Activated CD4-positive, alpha-beta T cell treated with anti-CD3 and anti-CD28 coated beads for 36 hours (primary cell): ENCODE measurements around the gene SYNRG. TPM values are rescaled to one million over a fixed set of nuclear protein-coding genes. Genes with fewer than 3 reads are reported as not detected.

Experiments used
- ATAC-seq: fragments of 200-7000 bp; cut with Tn5 transposase; one replicate; pipeline ENCODE4 v1.10.0; 2021; ENCODE audit warnings: mild to moderate bottlenecking, moderate library complexity
- CTCF ChIA-PET: fragments of 350-600 bp; sonication (Branson Sonifier 250); formaldehyde crosslinking; loops from one replicate; lab custom pipeline; 2021; ENCODE audit warnings: antibody characterized with exemption; lab: Charles Lee
- POLR2A ChIA-PET: fragments of 350-600 bp; sonication (Branson Sonifier 250); formaldehyde crosslinking; loops from one replicate; lab custom pipeline; 2021; ENCODE audit warnings: antibody characterized with exemption, inconsistent platforms; lab: Charles Lee
- DNase-seq: peaks from one replicate; pipeline ENCODE4 v3.0.0-alpha.2; 2020
- H3K27ac Mint-ChIP-seq: one replicate; pipeline ENCODE4 v1.8.0; 2021; ENCODE audit warnings: mixed read lengths
- H3K27me3 Mint-ChIP-seq: one replicate; pipeline ENCODE4 v1.8.0; 2021; ENCODE audit warnings: mixed read lengths
- H3K36me3 Mint-ChIP-seq: one replicate; pipeline ENCODE4 v1.8.0; 2021; ENCODE audit warnings: low read depth, mixed read lengths
- H3K4me1 Mint-ChIP-seq: one replicate; pipeline ENCODE4 v1.8.0; 2021; ENCODE audit warnings: mixed read lengths
- H3K4me3 Mint-ChIP-seq: one replicate; pipeline ENCODE4 v1.8.0; 2021; ENCODE audit warnings: mild to moderate bottlenecking, moderate library complexity, mixed read lengths
- H3K9me3 Mint-ChIP-seq: one replicate; pipeline ENCODE4 v1.8.0; 2021; ENCODE audit warnings: low read depth, mixed read lengths
- intact Hi-C, 2 experiments: fragments of 100-400 bp; cut with DNase I in 1 of 2; cut with micrococcal nuclease in 1 of 2; formaldehyde crosslinking; loops; one replicate each; pipeline versions ENCODE4 v1.14.2 to v1.15.1; 2022 to 2024; cut with DNase I, micrococcal nuclease
- total RNA-seq, 2 experiments: library from RNA; stranded (reverse); gene quantifications; one replicate each; pipeline ENCODE4 v1.2.3, GENCODE V29; 2021

The SYNRG gene
- total RNA-seq, 2 experiments from 2014 or later = 39.0 to 46.7 TPM

DNA sequence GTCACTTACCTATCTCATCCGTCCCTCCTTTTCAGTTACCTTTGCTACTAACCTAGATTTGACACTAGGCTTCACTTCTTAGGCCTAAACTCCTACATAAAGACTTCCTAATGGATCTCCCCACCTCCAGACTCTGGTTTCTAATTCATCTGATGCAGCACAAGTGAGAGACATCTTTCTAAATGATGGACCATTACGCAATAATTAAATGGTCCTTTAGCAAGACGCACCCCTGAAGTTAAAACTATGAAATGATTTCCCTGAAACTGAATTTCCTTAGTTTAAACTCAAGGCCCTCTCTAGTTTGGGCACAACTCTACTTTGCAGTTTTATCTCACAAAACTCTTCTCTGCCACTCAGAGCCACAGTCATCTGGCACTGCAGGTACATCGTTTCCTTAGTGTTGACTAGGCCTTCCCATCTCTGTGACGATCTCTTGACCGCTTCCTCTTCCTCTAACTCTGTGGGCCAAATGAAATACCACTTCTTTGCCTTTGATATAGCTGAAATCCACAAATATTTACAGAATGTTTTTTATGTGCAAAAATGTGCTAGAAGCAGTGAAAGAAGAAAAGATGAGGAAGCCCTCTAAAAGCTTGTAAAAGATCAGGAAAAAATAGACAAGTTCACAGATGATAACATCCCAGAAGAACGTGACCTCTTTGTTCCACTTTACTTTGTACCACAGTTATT lies 3.3 kb downstream of the SYNRG start:
- ChIA-PET CTCF (interaction anchor here (0.6 to 1.0 kb wide), 2 partner anchors 78 to 818 kb away, joined by 3 read pairs; no protein-coding TSS in a partner anchor), POLR2A (no interaction called here)
- ATAC-seq = peak; percentile 52
- intact Hi-C loops = loop anchor here (2.0 to 5.0 kb wide), 9 partner anchors 15 to 1291 kb away; partner anchors contain the start of genes ACACA (in 1 of the 2), MRM1 (in 1 of the 2) and TADA2A (in 1 of the 2)
- Mint-ChIP-seq H3K4me3 (peak overlapping the region; percentile 75), H3K27me3 (no peaks in the 10 kb centered on the region), H3K36me3 (peaks cover 25% of the 10 kb centered on the region), H3K27ac (peak overlapping the region; percentile 98), H3K9me3 (no peaks in the 10 kb centered on the region), H3K4me1 (peaks cover 57% of the 10 kb centered on the region)
- DNase-seq = peak; percentile 69

DNA sequence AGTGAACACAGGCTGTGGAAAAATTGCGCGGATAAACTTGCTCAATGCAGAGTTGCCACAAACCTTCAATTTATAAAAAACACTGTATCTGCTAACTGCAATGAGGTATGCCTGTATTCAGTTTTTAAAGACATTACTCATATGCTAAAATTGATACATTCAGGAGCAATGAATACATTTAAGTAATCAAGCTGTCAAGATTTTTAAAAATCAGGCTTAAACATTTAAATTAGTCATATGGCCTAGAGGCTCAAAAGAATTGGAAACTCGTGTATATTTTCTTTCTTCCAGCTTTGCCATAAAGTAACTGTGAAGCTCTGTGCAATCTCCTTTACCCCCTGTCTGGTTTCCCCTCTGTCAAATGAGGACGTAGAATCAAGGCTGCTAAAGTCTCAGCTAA lies 4.1 kb downstream of the SYNRG start:
- ATAC-seq (no peak), DNase-seq (peak; percentile 26)
- H3K27ac Mint-ChIP-seq = peak overlapping the region; percentile 98
- intact Hi-C loops = loop anchor here (2.0 to 5.0 kb wide), 9 partner anchors 14 to 1292 kb away; partner anchors contain the start of genes ACACA (in 1 of the 2), MRM1 (in 1 of the 2) and TADA2A (in 1 of the 2)
- H3K4me1 Mint-ChIP-seq = peaks cover 63% of the 10 kb centered on the region
- no peaks in the 10 kb centered on the region for H3K27me3 Mint-ChIP-seq
- H3K9me3 Mint-ChIP-seq = no peaks in the 10 kb centered on the region
- POLR2A ChIA-PET = interaction anchor here (0.5 kb wide), 1 partner anchor 53 kb away, joined by 3 read pairs; no protein-coding TSS in a partner anchor
- peaks cover 25% of the 10 kb centered on the region for H3K36me3 Mint-ChIP-seq
- peak overlapping the region; percentile 75 for H3K4me3 Mint-ChIP-seq
- CTCF ChIA-PET = interaction anchor here (0.6 to 2.0 kb wide), 10 partner anchors 8 to 819 kb away, joined by 3 to 6 read pairs (median 4); no protein-coding TSS in a partner anchor

DNA sequence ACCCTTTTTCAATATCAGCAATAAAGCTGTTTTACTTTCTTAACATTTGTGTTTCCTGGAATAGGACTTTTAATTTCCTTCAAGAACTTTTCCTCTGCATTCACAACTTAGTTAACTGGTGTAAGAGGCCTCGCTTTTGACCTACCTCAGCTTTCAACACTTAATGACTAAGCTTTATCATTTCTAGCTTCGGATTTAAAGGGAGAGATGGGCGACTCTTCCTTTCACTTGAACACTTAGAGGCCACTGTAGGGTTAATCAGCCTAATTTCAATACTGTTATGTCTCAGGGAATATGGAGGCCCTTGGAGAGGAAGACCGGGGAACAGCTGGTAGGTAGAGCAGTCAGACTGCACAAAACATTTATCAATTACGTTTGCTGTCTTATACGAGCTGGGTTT lies 4.7 kb downstream of the SYNRG start:
- Mint-ChIP-seq H3K4me3 (peak overlapping the region; percentile 75), H3K4me1 (peaks cover 60% of the 10 kb centered on the region), H3K9me3 (no peaks in the 10 kb centered on the region), H3K36me3 (peaks cover 27% of the 10 kb centered on the region), H3K27me3 (no peaks in the 10 kb centered on the region), H3K27ac (peak overlapping the region; percentile 98)
- POLR2A ChIA-PET = no interaction called here
- DNase-seq = peak; percentile 29
- intact Hi-C loops = loop anchor here in 1 of 2 experiments (2.0 kb wide), 1 partner anchor 14 kb away; no protein-coding TSS in a partner anchor
- CTCF ChIA-PET = interaction anchor here (0.6 to 2.0 kb wide), 9 partner anchors 8 to 249 kb away, joined by 3 to 6 read pairs (median 4); no protein-coding TSS in a partner anchor
- peak; percentile 21 for ATAC-seq

DNA sequence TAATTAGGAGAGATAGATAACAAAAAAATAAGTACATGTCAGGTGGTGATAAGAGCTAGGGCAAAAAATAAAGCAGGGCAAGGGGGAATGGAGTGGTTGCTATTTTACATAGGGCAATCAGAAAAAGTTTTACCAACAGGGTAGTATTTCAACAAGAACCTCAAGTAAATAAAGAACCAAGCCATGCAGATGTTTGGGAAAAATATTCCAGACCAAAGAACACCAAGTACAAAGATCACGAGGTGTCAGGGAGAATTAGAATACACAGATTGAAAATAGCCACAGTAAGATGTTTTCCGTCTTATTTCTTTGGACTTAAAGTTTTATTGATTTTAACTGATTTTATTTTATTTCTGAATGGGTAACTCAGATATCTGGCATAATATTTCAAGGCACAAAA lies 11.1 kb downstream of the SYNRG start:
- CTCF ChIA-PET = no interaction called here
- POLR2A ChIA-PET = no interaction called here
- Mint-ChIP-seq H3K27me3 (no peaks in the 10 kb centered on the region), H3K4me1 (peaks cover 32% of the 10 kb centered on the region), H3K9me3 (no peaks in the 10 kb centered on the region), H3K27ac (no peak overlapping the region), H3K36me3 (peaks cover 49% of the 10 kb centered on the region), H3K4me3 (no peak overlapping the region)
- ATAC-seq (no peak), DNase-seq (no peak)
- intact Hi-C loops = no loop called here

DNA sequence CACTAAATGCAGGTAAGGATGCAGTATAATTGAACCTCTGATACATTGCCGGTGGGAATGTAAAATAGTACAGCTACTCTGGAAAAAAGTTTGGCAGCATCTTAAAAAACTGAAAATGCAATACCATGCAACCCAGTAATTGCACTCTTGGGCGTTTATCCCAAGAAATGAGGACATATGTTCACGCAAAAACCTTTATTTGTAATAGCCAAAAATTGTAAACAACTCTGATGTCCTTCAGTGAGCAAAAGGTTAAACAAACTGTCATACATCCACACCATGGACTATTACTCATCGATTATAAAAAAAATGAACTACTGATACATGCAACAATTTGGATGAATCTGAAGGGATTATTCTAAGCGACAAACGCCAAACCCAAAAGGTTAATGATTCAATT lies 16.9 kb downstream of the SYNRG start:
- no peak for ATAC-seq
- intact Hi-C loops = no loop called here
- H3K9me3 Mint-ChIP-seq = no peaks in the 10 kb centered on the region
- H3K27ac Mint-ChIP-seq = no peak overlapping the region
- DNase-seq = no peak
- POLR2A ChIA-PET = no interaction called here
- CTCF ChIA-PET = interaction anchor here (1.8 kb wide), 1 partner anchor 12 kb away, joined by 4 read pairs; no protein-coding TSS in a partner anchor
- no peak overlapping the region for H3K4me3 Mint-ChIP-seq
- peaks cover 42% of the 10 kb centered on the region for H3K4me1 Mint-ChIP-seq
- H3K36me3 Mint-ChIP-seq = peaks cover 50% of the 10 kb centered on the region
- no peaks in the 10 kb centered on the region for H3K27me3 Mint-ChIP-seq

DNA sequence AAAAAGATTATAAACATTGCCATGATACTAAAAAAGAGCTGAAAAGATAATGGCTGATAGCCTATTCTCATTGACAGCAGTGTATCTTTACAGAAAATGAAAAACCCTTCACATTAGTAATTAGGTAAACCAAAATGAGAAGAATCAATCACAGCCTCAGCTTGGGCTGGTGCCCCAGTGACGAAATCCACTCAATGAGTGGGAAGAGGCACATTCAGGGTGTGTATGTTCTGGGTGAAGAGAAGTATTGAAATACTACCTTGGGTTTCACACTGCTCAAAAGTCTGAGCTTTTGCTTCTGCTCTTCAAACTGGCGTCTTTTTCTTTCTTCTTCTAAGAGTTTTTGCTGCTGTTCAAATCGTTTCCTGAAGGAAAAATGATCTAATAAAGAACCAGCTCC lies 24.2 kb downstream of the SYNRG start:
- Mint-ChIP-seq H3K4me3 (no peak overlapping the region), H3K36me3 (peaks cover 27% of the 10 kb centered on the region), H3K27ac (no peak overlapping the region), H3K4me1 (peaks cover 16% of the 10 kb centered on the region), H3K27me3 (no peaks in the 10 kb centered on the region), H3K9me3 (no peaks in the 10 kb centered on the region)
- intact Hi-C loops = no loop called here
- ChIA-PET POLR2A (no interaction called here), CTCF (interaction anchor here (0.6 to 0.9 kb wide), 3 partner anchors 55 to 594 kb away, joined by 3 read pairs; no protein-coding TSS in a partner anchor)
- DNase-seq (no peak), ATAC-seq (no peak)

DNA sequence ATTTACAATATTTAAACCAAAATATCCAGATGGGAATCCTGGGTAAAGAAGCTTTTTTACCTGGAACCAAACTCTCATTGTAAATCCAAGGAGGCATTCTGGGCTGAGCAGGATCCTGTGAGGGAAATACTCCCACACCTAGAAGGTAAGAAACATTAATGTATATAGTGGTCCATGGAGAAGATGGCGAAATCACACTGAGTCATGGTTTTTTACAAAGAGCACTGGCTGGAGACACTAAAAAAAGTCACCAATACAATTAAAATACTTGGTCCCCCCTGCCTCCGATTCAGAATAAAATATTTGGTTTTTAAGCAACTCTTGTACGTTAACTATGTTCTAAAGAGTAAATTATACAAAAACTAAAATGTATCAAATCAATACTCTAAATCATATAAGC lies 32.9 kb downstream of the SYNRG start:
- ChIA-PET CTCF (no interaction called here), POLR2A (no interaction called here)
- Mint-ChIP-seq H3K4me1 (peaks cover 2% of the 10 kb centered on the region), H3K36me3 (peaks cover 42% of the 10 kb centered on the region), H3K9me3 (no peaks in the 10 kb centered on the region), H3K4me3 (no peak overlapping the region), H3K27me3 (no peaks in the 10 kb centered on the region), H3K27ac (no peak overlapping the region)
- intact Hi-C loops = no loop called here
- ATAC-seq (no peak), DNase-seq (no peak)

DNA sequence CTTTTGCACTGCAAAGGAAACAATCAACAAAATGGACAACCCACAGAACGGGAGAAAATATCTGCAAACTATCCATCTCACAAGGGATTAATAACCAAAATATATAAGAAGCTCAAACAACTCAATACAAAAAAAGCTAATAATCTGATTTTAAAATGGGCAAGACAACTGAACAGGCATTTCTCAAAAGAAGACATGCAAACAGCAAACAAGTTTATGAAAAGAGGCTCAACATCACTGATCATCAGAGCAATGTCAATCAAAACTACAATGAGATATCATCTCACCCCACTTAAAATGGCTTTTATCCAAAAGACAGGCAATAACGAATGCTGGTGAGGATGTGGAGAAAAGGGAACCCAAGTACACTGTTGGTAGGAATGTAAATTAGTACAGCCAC lies 34.8 kb downstream of the SYNRG start:
- no peaks in the 10 kb centered on the region for H3K27me3 Mint-ChIP-seq
- intact Hi-C loops = no loop called here
- no peak overlapping the region for H3K4me3 Mint-ChIP-seq
- no peak for ATAC-seq
- ChIA-PET POLR2A (no interaction called here), CTCF (interaction anchor here (0.7 kb wide), 1 partner anchor 19 kb away, joined by 3 read pairs; no protein-coding TSS in a partner anchor)
- DNase-seq = no peak
- H3K36me3 Mint-ChIP-seq = peaks cover 40% of the 10 kb centered on the region
- H3K9me3 Mint-ChIP-seq = no peaks in the 10 kb centered on the region
- peaks cover 2% of the 10 kb centered on the region for H3K4me1 Mint-ChIP-seq
- H3K27ac Mint-ChIP-seq = no peak overlapping the region

DNA sequence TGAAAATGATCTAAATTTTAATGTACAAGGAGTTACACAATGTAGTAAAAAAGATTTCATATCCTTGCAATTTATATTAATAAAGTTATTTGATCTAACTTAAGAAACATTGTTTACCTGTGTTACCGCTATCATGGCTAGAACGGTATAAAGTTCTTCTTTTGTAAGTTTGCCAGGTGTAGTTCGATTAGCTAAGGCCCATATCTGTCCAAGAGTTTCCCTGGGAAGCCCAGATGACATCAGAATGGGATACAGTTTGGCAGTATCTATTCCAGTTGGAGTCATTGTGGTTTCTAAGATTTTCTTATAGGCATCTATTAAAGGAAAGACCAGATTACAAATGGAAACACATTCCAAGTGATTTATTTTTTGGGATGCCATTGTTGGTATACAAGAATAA lies 37.5 kb downstream of the SYNRG start:
- ChIA-PET CTCF (no interaction called here), POLR2A (no interaction called here)
- no peaks in the 10 kb centered on the region for H3K27me3 Mint-ChIP-seq
- H3K36me3 Mint-ChIP-seq = peaks cover 55% of the 10 kb centered on the region
- DNase-seq (no peak), ATAC-seq (no peak)
- no peaks in the 10 kb centered on the region for H3K9me3 Mint-ChIP-seq
- H3K4me1 Mint-ChIP-seq = peaks cover 2% of the 10 kb centered on the region
- intact Hi-C loops = no loop called here
- H3K4me3 Mint-ChIP-seq = no peak overlapping the region
- H3K27ac Mint-ChIP-seq = no peak overlapping the region

DNA sequence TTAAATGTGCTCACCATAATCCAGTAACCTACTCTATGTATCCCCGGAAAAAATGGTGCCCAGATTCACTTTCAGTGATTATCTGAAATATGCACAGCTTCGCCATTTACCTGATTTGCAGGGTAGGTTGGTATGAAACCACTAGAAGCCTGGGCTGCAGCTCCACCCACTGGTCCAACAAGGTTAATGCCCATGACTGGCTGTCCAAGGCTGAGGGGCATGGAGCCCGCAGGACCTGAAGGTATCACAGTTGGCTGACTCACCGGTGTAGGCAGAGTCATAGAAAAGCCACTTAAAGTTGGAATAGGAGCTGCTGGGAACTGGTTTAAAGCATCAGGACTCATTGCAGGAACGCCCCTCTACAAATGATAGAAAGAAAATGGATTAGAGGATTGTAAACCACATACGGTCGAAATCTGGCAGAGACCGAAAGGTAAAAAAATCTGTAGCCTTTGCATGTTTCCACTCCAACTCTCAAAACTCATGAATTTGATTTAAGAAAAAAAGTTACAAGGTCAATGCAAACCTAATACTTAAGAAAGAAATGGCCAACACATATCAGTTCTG lies 38.6 kb downstream of the SYNRG start:
- intact Hi-C loops = no loop called here
- Mint-ChIP-seq H3K4me1 (no peaks in the 10 kb centered on the region), H3K9me3 (no peaks in the 10 kb centered on the region), H3K27ac (no peak overlapping the region), H3K4me3 (no peak overlapping the region), H3K27me3 (no peaks in the 10 kb centered on the region), H3K36me3 (peaks cover 51% of the 10 kb centered on the region)
- DNase-seq (peak; percentile 61), ATAC-seq (peak; percentile 76)
- POLR2A ChIA-PET = no interaction called here
- CTCF ChIA-PET = interaction anchor here (0.5 to 1.7 kb wide), 5 partner anchors 9 to 200 kb away, joined by 3 to 5 read pairs (median 3); no protein-coding TSS in a partner anchor

DNA sequence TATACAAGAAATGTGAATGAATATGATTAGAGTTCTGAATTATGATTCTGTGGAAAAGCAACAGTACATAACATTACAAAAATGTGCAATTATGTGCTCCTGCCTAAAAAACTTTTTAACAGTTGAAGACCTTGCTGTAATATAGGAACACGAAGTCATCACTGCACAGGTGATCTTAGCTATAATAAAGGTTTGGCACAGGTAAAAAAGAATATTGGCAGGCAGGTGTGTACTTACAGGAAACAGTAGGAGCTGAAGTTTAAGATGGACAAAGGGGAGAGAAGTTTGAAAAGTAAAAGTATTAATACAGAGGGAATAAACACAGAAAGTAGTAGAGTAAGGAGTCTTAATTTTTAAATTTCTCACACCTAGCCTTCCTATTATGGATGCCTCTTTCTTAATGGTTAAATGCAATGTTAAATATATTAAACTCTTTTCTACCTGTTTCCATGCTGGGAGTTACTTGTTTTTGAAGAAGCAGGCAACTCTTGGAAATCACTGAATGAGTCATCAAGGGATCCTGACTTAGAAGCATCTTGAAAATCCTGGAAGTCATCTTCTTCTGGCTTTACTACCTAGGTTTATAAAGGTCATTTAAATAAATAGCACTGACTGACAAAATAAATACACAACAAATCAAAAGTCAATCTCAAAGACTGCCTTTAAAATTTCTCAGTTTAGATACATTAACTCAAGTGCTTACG lies 40.7 kb downstream of the SYNRG start:
- peak overlapping the region; percentile 61 for H3K27ac Mint-ChIP-seq
- H3K36me3 Mint-ChIP-seq = peaks cover 43% of the 10 kb centered on the region
- POLR2A ChIA-PET = no interaction called here
- no peak for ATAC-seq
- CTCF ChIA-PET = interaction anchor here (0.8 to 1.7 kb wide), 4 partner anchors 10 to 42 kb away, joined by 3 to 6 read pairs (median 4); no protein-coding TSS in a partner anchor
- no peaks in the 10 kb centered on the region for H3K27me3 Mint-ChIP-seq
- H3K4me3 Mint-ChIP-seq = no peak overlapping the region
- H3K4me1 Mint-ChIP-seq = peaks cover 2% of the 10 kb centered on the region
- intact Hi-C loops = no loop called here
- no peak for DNase-seq
- H3K9me3 Mint-ChIP-seq = no peaks in the 10 kb centered on the region
